Effector CD4-positive, alpha-beta T cell (primary cell): ENCODE data around the gene PAX1. TPM values are rescaled to one million over a fixed set of nuclear protein-coding genes. Genes with fewer than 3 reads are reported as not detected.

Experiments
- DNase-seq: peaks from one replicate; pipeline ENCODE4 v3.0.0-alpha.2; 2020
- total RNA-seq: gene quantifications from one replicate; lab custom pipeline; 2026; lab: John Stamatoyannopoulos, UW

Gene PAX1
- total RNA-seq: not detected

- no peak for DNase-seq
Measured at GRCh38 chr20:21705575-21706260, at the start of gene PAX1. Gene PAX1, plus strand, starts transcription at chr20:21705664. Its CDS starts 49 bp downstream, at chr20:21705713.

- DNase-seq: no peak
Measured at GRCh38 chr20:21656308-21657067, 49.0 kb upstream of the PAX1 start.

GRCh38 chr20:21661488-21662055, 43.9 kb upstream of the PAX1 start:
- no peak for DNase-seq

- DNase-seq: no peak
Measured at GRCh38 chr20:21663465-21663864, 42.0 kb upstream of the PAX1 start.

GRCh38 chr20:21665687-21666446, 39.6 kb upstream of the PAX1 start:
- DNase-seq: no peak

GRCh38 chr20:21670126-21670525, 35.3 kb upstream of the PAX1 start:
- no peak for DNase-seq

- no peak for DNase-seq
Measured at GRCh38 chr20:21670981-21671380, 34.5 kb upstream of the PAX1 start.

GRCh38 chr20:21677261-21677660, 28.2 kb upstream of the PAX1 start:
- DNase-seq: no peak

GRCh38 chr20:21677781-21678180, 27.7 kb upstream of the PAX1 start:
- DNase-seq: no peak

GRCh38 chr20:21681234-21681921, 24.1 kb upstream of the PAX1 start:
- no peak for DNase-seq

- no peak for DNase-seq
Measured at GRCh38 chr20:21681922-21682318, 23.5 kb upstream of the PAX1 start.

GRCh38 chr20:21682521-21682954, 22.9 kb upstream of the PAX1 start:
- DNase-seq: no peak

GRCh38 chr20:21684671-21685070, 20.8 kb upstream of the PAX1 start:
- DNase-seq: no peak

GRCh38 chr20:21685981-21686380, 19.5 kb upstream of the PAX1 start:
- no peak for DNase-seq

- no peak for DNase-seq
Measured at GRCh38 chr20:21693322-21693721, 12.1 kb upstream of the PAX1 start.

GRCh38 chr20:21698494-21699215, 6.8 kb upstream of the PAX1 start:
- DNase-seq: no peak

GRCh38 chr20:21699216-21699508, 6.3 kb upstream of the PAX1 start:
- DNase-seq: no peak

GRCh38 chr20:21701171-21701876, 4.1 kb upstream of the PAX1 start:
- no peak for DNase-seq

- DNase-seq: no peak
Measured at GRCh38 chr20:21702016-21702415, 3.4 kb upstream of the PAX1 start.

GRCh38 chr20:21702553-21703470, 2.7 kb upstream of the PAX1 start:
- DNase-seq: no peak
